GM21526 (cell line): Measurements from ENCODE around the gene SUGP1.
A peak's percentile ranks its signal among the peaks of the same experiment; 100 is the strongest.
"Not testable (repeated sequence)": the region's sequence is repeated elsewhere in the genome, so short reads cannot be mapped to it uniquely, and the experiment has no call there.

Experiments
- ATAC-seq: cut with Tn5 transposase; IDR thresholded peaks from one replicate; pipeline ENCODE4 v1.9.1; 2021; ENCODE audit warnings: moderate library complexity; ENCODE audit not compliant: unreplicated experiment, low FRiP score

Gene SUGP1, protein sequence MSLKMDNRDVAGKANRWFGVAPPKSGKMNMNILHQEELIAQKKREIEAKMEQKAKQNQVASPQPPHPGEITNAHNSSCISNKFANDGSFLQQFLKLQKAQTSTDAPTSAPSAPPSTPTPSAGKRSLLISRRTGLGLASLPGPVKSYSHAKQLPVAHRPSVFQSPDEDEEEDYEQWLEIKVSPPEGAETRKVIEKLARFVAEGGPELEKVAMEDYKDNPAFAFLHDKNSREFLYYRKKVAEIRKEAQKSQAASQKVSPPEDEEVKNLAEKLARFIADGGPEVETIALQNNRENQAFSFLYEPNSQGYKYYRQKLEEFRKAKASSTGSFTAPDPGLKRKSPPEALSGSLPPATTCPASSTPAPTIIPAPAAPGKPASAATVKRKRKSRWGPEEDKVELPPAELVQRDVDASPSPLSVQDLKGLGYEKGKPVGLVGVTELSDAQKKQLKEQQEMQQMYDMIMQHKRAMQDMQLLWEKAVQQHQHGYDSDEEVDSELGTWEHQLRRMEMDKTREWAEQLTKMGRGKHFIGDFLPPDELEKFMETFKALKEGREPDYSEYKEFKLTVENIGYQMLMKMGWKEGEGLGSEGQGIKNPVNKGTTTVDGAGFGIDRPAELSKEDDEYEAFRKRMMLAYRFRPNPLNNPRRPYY

DNA sequence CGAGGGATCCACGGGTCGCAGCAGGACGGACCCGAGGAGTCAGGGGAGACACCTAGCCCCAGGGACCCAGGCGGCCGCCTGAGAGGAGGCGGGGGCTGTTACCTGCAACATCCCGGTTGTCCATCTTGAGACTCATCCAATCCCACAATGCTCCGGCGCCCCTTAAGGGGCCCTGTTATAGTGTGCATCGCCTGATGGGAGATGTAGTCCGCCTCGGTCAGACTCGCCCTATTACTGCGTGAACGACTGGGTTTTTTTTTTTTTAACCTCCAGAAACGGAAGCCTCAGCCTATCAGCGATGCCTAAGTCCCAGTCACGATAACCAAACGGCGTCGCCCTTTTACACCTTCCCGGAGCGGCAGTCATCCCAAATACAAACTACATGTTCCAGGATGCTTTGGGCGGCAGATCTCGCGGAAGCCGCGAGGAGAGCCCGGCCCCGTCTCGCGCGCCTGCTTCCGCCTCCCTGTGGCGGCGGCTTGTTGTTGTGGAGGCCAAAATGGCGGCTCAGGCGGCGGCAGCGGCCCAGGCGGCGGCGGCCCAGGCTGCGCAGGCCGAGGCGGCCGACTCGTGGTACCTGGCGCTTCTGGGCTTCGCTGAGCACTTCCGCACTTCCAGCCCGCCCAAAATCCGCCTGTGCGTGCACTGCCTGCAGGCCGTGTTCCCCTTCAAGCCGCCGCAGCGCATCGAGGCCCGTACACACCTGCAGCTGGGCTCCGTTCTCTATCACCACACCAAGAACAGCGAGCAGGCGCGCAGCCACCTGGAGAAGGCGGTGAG, at the start of gene SUGP1, which contains the start of gene MAU2:
Gene SUGP1 (minus strand): TSS at position 149 of the 780 bp plus-strand sequence. CDS start 13 bp downstream, at position 136.
Gene MAU2 (plus strand): TSS at position 469 of the 780 bp plus-strand sequence. CDS start 31 bp downstream, at position 500.
- peak; percentile 71 for ATAC-seq

DNA sequence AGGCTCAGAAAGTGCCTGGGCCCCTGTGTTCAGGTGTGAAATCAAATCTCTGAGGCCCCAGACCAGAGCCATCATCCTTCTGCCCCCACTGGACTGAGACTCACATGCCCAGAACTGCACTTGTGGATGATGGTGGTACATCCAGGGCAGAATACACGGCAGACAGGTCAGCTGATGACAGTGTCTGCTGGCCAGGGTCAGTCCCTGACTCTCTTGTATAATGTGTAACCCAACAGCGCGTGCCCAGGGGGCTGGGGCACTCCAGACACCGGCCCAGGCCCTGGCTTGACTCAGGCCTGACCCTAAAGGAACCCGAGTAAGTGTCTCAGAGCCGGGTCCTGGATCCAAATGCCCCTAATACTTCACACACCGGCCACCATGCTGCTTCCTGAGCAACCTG, 47.8 kb upstream of the SUGP1 start:
- no peak for ATAC-seq

DNA sequence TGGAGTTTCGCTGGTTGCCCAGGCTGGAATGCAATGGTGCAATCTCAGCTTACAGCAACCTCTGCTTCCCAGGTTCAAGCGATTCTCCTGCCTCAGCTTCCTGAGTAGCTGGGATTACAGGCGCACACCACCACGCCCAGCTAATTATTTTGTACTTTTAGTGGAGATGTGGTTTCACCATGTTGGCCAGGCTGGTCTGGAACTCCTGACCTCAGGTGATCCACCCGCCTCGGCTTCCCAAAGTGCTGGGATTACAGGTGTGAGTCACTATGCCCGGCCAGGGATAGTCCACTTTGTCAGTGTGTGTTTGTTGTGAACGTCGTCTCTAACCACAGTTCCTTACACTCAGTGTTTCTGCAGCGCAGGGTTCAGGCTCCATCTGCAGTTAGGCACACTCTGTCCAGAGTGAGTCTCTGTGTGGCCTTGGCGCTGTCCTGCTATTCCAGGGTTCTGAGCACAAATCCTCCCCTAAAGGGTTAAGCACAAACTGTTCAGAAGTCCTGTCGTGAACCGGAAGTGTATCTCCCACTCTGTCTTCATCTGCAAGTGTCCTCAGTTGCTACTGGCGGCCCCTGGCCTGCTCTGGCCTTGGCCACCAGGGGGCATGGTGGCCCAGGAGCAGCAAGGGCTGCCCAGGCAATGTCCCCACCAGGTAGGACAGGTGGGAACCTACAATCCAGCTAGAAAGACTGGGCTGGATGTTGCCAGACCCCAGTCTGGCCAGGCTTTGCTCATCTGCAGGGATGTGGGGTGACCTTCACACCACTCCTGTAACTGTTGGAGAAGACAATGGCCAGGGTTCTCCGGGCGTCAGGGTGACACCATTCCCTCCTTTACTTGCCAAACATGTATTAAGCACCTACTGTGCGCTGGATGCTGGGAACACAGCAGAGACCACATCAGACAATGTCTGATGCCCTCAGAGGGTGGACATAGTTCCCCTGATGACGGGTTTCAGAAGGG, 46.4 kb upstream of the SUGP1 start:
- peak; percentile 53 for ATAC-seq

GRCh38 chr19:19362075-19362474, 41.8 kb upstream of the SUGP1 start:
- no peak for ATAC-seq

DNA sequence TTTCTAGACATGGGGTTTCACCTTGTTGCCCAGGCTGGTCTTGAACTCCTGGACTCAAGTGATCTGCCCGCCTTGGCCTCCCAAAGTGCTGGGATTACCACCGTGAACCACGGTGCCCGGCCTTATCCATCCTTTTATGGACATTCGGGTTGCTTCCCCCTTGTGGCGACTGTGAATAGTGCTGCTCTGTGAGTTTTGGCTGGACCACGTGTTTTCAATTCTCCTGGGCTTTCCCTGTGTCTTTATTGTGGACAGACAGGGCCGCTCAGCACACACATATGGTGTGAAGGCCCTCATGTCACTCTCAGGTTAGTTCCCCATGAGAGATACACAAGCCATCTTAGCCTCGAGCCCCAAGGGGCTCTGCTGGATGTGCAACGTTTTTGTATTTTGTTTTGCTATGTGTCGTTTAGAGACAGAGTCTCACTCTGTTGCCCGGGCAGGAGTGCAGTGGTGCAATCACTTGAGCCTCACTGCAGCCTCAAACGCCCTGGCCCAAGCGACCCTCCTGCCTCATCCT, 40.8 kb upstream of the SUGP1 start:
- ATAC-seq = peak; percentile 55

DNA sequence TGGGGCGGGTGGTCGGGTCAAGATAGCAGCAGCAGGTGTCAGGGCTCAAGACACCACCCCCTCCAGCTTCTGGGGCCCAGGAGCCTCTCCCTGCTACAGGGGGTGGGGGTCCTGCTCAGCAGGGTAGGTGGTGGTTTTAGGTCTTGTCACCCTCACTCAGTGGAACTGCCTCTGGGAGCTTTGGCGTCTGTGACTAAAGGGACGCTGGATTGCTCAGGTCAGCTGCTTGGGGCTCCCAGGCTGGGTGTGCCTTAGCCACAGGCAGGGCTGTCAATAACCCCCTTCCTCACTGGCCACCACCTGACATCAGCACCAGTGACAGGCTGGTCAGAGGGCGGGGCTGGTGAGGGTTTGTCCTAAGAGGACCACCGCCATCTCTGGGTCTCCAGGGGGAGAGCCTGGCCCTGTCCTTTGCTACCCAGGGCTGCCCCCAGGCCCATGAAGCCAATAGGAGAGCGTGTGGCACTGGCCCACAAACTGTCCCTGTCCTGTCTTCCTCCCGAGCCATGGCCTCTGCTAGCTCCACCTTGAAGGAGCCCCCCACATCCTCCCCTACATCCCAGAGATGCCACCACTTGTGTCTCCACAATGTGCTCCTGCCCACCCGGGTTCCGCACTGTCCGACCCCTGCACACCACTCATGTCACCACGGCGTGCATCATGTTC, 36.7 kb upstream of the SUGP1 start:
- no peak for ATAC-seq

DNA sequence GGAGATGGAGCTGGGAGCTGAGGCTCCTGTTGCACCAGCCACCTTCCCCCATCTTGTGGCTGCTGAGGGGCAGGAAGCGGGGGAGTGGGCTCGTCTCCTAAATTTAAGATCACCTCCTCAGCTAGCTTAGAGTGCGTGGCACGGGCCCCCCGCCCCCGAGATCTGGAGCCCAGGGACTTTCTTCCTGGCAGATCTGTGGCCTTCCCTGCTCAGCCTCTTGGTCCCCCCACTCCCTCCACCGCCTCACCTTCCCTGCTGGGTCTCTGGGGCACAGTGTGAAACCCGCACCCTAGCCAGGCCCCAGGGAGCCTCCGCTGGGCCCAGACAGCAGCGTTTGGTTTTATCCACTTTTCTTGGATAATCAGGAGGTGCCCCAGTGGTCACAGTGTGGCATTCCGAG, 36.2 kb upstream of the SUGP1 start:
- no peak for ATAC-seq

DNA sequence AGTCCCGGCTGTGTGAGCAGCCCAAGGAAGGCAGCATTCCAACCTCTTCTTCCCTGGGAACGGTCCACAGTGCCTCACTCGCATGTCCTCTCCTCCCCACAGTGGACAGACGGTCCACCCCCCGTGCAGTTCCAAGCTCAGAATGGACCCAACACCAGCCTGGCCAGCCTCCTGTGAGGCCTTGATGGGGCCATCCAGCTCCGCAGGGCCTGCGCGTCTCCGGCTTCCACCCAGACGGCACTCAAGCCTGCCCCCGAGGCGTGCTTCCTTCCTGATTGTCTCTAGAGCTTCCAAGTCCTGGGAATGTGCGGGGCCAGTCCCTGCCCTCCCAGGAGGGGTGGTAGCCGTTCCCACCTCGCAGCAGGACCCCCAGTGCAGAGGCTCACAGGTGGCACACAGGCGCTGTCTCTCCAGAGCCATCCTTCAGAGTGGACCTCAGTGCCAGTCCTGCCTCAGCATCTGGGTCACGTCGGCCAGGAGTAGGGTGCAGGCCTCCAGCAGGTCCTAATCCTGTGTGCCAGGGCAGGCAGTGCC, 35.4 kb upstream of the SUGP1 start:
- no peak for ATAC-seq

DNA sequence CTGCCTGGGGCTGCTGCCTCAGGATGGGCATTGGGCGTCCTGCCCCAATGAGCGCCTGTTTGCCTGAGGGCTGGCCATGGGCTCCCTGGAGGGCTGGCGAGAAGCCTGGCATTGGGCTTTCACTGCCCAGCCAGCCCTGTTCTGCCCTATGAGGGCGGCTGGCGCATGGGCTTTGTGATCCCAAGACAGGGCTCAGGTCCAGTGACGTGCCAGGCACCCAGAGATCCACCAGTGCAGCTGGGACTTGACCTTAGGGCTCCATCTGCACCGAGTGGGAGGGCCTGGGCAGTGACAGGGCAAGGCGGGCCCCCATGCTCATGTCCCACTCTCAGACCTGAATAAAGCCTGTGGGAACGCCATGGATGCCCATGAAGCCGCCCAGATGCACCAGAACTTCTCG, 34.6 kb upstream of the SUGP1 start:
- ATAC-seq = no peak

DNA sequence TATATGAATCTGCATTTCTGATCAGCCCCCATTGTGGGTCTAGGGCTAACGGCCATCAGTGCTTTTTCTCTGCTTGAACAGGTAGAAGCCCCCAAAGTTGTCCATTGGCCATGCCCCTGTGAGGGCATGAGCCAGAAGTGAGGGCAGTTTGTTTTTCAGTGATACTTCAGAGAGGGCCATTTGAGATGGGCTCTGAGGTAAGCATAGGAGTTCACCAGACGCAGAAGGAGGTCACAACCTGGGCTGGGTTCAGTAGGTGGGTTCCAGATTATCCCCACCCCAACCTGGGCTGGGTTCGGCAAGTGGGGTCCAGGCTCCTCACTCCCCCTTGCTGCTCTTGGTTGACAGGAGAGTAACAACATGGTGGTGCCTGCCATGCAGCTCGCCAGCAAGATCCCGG, 33.7 kb upstream of the SUGP1 start:
- no peak for ATAC-seq

DNA sequence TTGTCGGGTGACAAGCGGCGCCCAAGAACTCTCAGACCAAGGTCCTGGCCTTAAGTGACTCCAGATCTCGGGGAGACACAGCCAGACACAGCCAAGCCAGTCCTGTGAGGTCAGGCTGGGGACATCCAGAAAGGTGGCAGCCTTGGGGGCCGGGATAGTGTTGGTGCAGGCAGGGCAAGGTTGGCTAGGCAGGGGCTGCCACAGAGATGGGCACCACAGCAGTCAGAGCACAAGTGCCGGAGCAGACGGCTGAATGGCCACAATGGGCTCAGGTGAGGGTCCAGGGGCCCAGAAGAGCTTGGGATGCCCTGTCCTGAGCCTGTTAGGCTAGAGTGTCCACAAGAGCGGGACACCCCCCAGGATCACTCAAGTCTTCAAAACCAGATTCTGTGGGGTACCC, 32.5 kb upstream of the SUGP1 start:
- no peak for ATAC-seq

DNA sequence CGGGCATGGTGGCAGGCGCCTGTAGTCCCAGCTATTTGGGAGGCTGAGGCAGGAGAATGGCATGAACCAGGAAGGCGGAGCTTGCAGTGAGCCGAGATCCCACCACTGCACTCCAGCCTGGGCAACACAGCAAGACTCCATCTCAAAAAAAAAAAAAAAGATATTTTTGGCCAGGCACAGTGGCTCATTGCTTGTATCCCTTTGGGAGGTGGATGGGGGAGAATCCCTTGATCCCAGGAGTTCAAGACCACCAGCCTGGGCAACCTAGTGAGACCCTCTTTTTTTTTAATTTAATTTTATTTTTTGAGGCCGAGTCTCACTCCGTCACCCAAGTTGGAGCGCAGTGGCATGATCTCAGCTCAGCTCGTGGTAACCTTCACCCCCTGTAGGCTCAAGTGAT, 30.4 kb upstream of the SUGP1 start:
- not testable (repeated sequence) for ATAC-seq

GRCh38 chr19:19349365-19349764, 29.1 kb upstream of the SUGP1 start:
- ATAC-seq = no peak

- ATAC-seq = no peak
Measured at GRCh38 chr19:19348266-19348665, 28.0 kb upstream of the SUGP1 start.

DNA sequence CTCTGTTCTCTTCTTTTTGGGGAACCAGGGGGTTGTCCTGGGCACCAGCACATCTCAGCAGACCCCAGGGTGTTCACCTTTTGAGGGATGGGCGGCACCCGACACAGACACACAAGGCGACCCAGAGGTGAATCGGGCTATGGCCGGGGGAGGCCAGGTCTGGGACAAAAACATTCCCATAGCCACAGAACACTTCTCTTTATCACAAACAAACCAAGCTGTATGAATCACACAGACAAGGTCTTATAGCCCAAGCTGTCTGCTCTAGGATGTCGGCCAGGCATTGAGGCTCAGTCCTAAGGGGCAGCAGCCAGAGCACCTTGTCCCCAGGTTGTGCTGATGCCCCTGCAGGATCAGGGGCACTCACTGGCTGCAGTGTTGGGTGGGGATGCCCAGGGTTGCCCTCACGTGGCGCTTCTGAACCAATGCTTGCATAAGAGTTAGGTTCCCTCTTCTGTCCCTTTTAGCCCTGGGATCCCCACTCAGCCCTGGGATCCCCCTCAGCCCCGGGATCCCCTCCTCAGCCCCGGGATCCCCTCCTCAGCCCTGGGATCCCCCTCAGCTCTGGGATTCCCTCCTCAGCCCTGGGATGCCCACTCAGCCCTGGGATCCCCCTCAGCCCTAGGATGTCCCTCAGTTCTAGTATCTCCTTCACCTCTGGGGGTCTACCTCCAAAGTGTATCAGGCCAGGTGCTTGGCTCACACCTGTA, 27.2 kb upstream of the SUGP1 start:
- ATAC-seq = no peak

DNA sequence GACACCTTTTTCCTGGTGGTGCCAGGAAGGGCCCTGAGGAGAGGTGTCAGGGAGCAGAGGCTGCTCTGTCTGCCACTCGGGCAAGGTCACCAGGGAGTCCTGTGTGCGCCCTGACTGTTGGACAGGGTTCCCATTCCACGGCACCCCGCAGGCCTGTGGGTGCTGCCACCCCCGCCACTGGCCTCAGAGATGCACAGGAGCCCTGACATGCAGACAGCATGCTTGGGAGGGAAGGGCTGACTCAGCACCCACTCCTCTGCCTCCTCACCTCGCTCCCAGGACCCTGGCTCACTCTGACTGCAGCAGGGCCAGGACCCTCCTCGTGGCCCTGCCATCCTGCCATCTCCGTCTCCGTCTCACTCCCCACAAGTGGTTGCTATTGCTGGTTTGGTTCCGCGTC, 25.7 kb upstream of the SUGP1 start:
- no peak for ATAC-seq

DNA sequence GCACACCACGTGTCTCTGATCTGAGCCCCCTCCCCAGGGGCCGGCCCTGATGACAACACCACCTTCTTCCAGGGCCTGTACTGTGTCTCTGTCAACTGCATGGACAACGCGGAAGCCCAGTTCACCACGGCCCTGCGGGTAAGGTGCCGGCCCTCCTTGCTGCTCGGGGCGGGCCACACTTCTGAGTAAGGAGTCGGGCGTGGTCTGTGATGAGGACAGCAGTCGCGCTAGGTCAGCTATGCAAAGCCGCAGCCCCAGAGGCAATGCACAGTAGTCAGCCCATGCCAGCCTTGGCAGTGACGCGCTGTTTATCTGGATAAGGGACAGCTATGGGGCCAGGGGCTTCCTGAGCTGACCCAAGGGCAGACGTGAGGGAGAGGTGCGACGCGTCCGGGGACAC, 24.9 kb upstream of the SUGP1 start:
- no peak for ATAC-seq

GRCh38 chr19:19343762-19344161, 23.5 kb upstream of the SUGP1 start:
- ATAC-seq = no peak

DNA sequence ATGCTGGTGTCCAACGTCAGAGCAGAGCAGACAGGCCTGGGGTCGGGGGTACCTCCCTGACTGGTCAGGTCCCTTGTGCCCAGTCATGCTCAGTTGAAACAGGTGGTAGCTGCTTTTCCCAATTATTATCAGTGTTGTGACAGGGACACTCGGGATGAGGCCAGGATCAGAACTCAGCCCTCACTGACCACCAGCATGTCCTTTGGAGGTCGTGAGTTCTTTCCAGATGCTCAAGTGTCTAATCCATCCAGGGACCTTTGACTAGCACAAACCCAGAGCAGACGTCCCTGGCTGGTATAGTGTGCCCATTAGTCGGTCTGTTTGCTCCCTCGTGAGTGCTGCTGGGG, 22.7 kb upstream of the SUGP1 start:
- no peak for ATAC-seq
